ENCODE results near the gene KCNK6.

- TF ChIP-seq FOS (IDR thresholded peaks at IDR 0.05; ENCODE audit: borderline replicate concordance, insufficient read depth, low read length) (no peak), POLR2AphosphoS5 (IDR thresholded peaks at IDR 0.05; ENCODE audit: insufficient read depth, low read depth, low read length) (no peak), JUN (IDR thresholded peaks at IDR 0.05; ENCODE audit: borderline replicate concordance, insufficient read depth, insufficient read length, low read depth) (no peak)
These were observed 46.1 kb upstream of the KCNK6 start for GRCh38 chr19:38273499-38273898.
